Trophoblast cell (in vitro differentiated cells and primary cell): ENCODE measurements around the gene CYP27B1.

ENCODE experiments used
- DNase-seq, 2 donors: peaks; one replicate each; pipeline ENCODE4 v3.0.0-alpha.2; 2016
- H2AFZ ChIP-seq: 2 replicates; pipeline ENCODE4 v1.6.1; 2013; ENCODE audit warnings: low read length, moderate library complexity, mild to moderate bottlenecking; ENCODE audit not compliant: insufficient read depth, poor library complexity
- H2AK5ac ChIP-seq: 2 replicates; pipeline ENCODE4 v1.6.1; 2013; ENCODE audit warnings: mild to moderate bottlenecking, low read length
- H2BK120ac ChIP-seq: 2 replicates; pipeline ENCODE4 v1.6.1; 2013; ENCODE audit warnings: low read length, mild to moderate bottlenecking, moderate library complexity; ENCODE audit not compliant: insufficient read depth, poor library complexity
- H2BK12ac ChIP-seq: 2 replicates; pipeline ENCODE4 v1.6.1; 2013; ENCODE audit warnings: mild to moderate bottlenecking, low read length, moderate library complexity
- H2BK5ac ChIP-seq: 2 replicates; pipeline ENCODE4 v1.6.1; 2013; ENCODE audit warnings: low read length, low read depth, moderate library complexity, mild to moderate bottlenecking; ENCODE audit not compliant: poor library complexity
- H3K14ac ChIP-seq: 2 replicates; pipeline ENCODE4 v1.6.1; 2013; ENCODE audit warnings: mild to moderate bottlenecking, low read length
- H3K18ac ChIP-seq: 2 replicates; pipeline ENCODE4 v1.6.1; 2013; ENCODE audit warnings: mild to moderate bottlenecking, low read length
- H3K23ac ChIP-seq: 2 replicates; pipeline ENCODE4 v1.6.1; 2013; ENCODE audit warnings: low read length
- H3K27ac ChIP-seq: 2 replicates; pipeline ENCODE4 v1.5.1; 2013; ENCODE audit warnings: low read depth, mild to moderate bottlenecking, inconsistent platforms, low read length, moderate library complexity
- H3K27me3 ChIP-seq: 2 replicates; pipeline ENCODE4 v1.6.1; 2013; ENCODE audit warnings: inconsistent platforms, mild to moderate bottlenecking, low read length, moderate library complexity; ENCODE audit not compliant: insufficient read depth
- H3K36me3 ChIP-seq, 2 experiments: 1 replicate in 1 of 2; 2 replicates in 1 of 2; pipeline ENCODE4 v1.6.1; 2013; ENCODE audit warnings: low read length in 2 of 2, mild to moderate bottlenecking in 2 of 2, moderate library complexity in 1 of 2; ENCODE audit not compliant: insufficient read depth in 2 of 2, control insufficient read depth in 1 of 2
- H3K4ac ChIP-seq: 2 replicates; pipeline ENCODE4 v1.6.1; 2013; ENCODE audit warnings: low read depth, mild to moderate bottlenecking, low read length, moderate library complexity
- H3K4me1 ChIP-seq, 2 experiments: 1 replicate in 1 of 2; 2 replicates in 1 of 2; pipeline ENCODE4 v1.6.1; 2013; ENCODE audit warnings: low read length in 2 of 2, mild to moderate bottlenecking in 2 of 2, moderate library complexity in 1 of 2; ENCODE audit not compliant: insufficient read depth in 2 of 2, control insufficient read depth in 1 of 2
- H3K4me2 ChIP-seq: 2 replicates; pipeline ENCODE4 v1.6.1; 2013; ENCODE audit warnings: inconsistent platforms, mild to moderate bottlenecking, low read length, moderate library complexity
- H3K4me3 ChIP-seq: 2 replicates; pipeline ENCODE4 v1.5.1; 2013; ENCODE audit warnings: mild to moderate bottlenecking, low read depth, low read length, inconsistent platforms
- H3K79me1 ChIP-seq: one replicate; pipeline ENCODE4 v1.6.1; 2013; ENCODE audit warnings: low read length
- H3K79me2 ChIP-seq: 2 replicates; pipeline ENCODE4 v1.6.1; 2013; ENCODE audit warnings: low read length, mild to moderate bottlenecking; ENCODE audit not compliant: control insufficient read depth, insufficient read depth, poor library complexity
- H3K9ac ChIP-seq: 2 replicates; pipeline ENCODE4 v1.6.1; 2013; ENCODE audit warnings: mild to moderate bottlenecking, low read length
- H3K9me3 ChIP-seq: 2 replicates; pipeline ENCODE4 v1.6.1; 2013; ENCODE audit warnings: low read depth, mild to moderate bottlenecking, control low read depth, inconsistent platforms, low read length; ENCODE audit not compliant: insufficient read depth
- H4K12ac ChIP-seq: 2 replicates; pipeline ENCODE4 v1.6.1; 2013; ENCODE audit warnings: low read depth, mild to moderate bottlenecking, low read length, moderate library complexity
- H4K8ac ChIP-seq: 2 replicates; pipeline ENCODE4 v1.6.1; 2013; ENCODE audit warnings: low read depth, mild to moderate bottlenecking, low read length, moderate library complexity
- H4K91ac ChIP-seq: one replicate; pipeline ENCODE4 v1.6.1; 2013; ENCODE audit warnings: low read depth, mild to moderate bottlenecking, low read length, moderate library complexity
- WGBS: extraction: QIAGEN DNeasy Blood & Tissue Kit; methylation state at CpG from one replicate; pipeline ENCODE4 v1.1.7; 2013; ENCODE audit warnings: missing lambda C conversion rate; ENCODE audit not compliant: insufficient read length, insufficient coverage; ENCODE audit errors: extremely low coverage; 5-methylcytosine and 5-hydroxymethylcytosine counted together

The CYP27B1 gene

GRCh38 chr12:57762463-57762862, 4.4 kb downstream of the CYP27B1 start:
- Histone ChIP-seq H2AK5ac (no peak overlapping the region), H3K27me3 (peaks cover 45% of the 10 kb centered on the region), H4K12ac (no peak overlapping the region), H4K91ac (no peak overlapping the region), H3K79me1 (no peaks in the 10 kb centered on the region), H4K8ac (no peak overlapping the region), H2BK12ac (no peak overlapping the region), H3K4me2 (no peak overlapping the region), H3K9ac (no peak overlapping the region), H2BK120ac (no peak overlapping the region), H3K18ac (no peak overlapping the region), H3K9me3 (peaks cover 6% of the 10 kb centered on the region), H3K23ac (no peak overlapping the region), H3K4me1 (peaks cover 16 to 21% of the 10 kb centered on the region in 2 experiments), H3K27ac (no peak overlapping the region), H3K4me3 (no peak overlapping the region), H2AFZ (no peak overlapping the region), H3K36me3 (no peaks in the 10 kb centered on the region), H3K14ac (no peak overlapping the region), H2BK5ac (no peak overlapping the region), H3K79me2 (no peaks in the 10 kb centered on the region), H3K4ac (no peak overlapping the region)
- WGBS = no CpG with 5 or more reads among the region's 2 CpGs
- DNase-seq = no peak

- Histone ChIP-seq H3K4me1 (peaks cover 13 to 18% of the 10 kb centered on the region in 2 experiments), H3K36me3 (no peaks in the 10 kb centered on the region), H3K79me1 (no peaks in the 10 kb centered on the region), H3K79me2 (no peaks in the 10 kb centered on the region), H3K14ac (no peak overlapping the region), H3K18ac (no peak overlapping the region), H3K27ac (no peak overlapping the region), H3K27me3 (peaks cover 40% of the 10 kb centered on the region), H3K4me3 (no peak overlapping the region), H3K9me3 (peaks cover 6% of the 10 kb centered on the region), H3K23ac (no peak overlapping the region), H4K8ac (no peak overlapping the region), H3K4me2 (no peak overlapping the region), H2AK5ac (no peak overlapping the region), H4K12ac (no peak overlapping the region), H2BK120ac (no peak overlapping the region), H3K4ac (no peak overlapping the region), H2BK5ac (no peak overlapping the region), H2AFZ (no peak overlapping the region), H3K9ac (no peak overlapping the region), H4K91ac (no peak overlapping the region), H2BK12ac (no peak overlapping the region)
- WGBS = no CpG with 5 or more reads among the region's 4 CpGs
- no peak for DNase-seq
These were observed 5.4 kb downstream of the CYP27B1 start for GRCh38 chr12:57761391-57761998.

- H3K79me2 ChIP-seq = no peaks in the 10 kb centered on the region
- H3K4me2 ChIP-seq = no peak overlapping the region
- H3K4ac ChIP-seq = no peak overlapping the region
- WGBS = no CpG with 5 or more reads among the region's 3 CpGs
- H2AK5ac ChIP-seq = no peak overlapping the region
- H3K9me3 ChIP-seq = peaks cover 7% of the 10 kb centered on the region
- no peak overlapping the region for H2BK120ac ChIP-seq
- H2BK5ac ChIP-seq = no peak overlapping the region
- H2BK12ac ChIP-seq = no peak overlapping the region
- no peak for DNase-seq
- no peak overlapping the region for H2AFZ ChIP-seq
- H3K4me1 ChIP-seq = peaks cover 9 to 14% of the 10 kb centered on the region in 2 experiments
- H4K8ac ChIP-seq = no peak overlapping the region
- H3K23ac ChIP-seq = no peak overlapping the region
- no peak overlapping the region for H3K14ac ChIP-seq
- H3K27ac ChIP-seq = no peak overlapping the region
- no peak overlapping the region for H4K12ac ChIP-seq
- no peaks in the 10 kb centered on the region for H3K36me3 ChIP-seq
- no peaks in the 10 kb centered on the region for H3K79me1 ChIP-seq
- no peak overlapping the region for H3K9ac ChIP-seq
- H3K27me3 ChIP-seq = peaks cover 40% of the 10 kb centered on the region
- no peak overlapping the region for H3K4me3 ChIP-seq
- no peak overlapping the region for H4K91ac ChIP-seq
- H3K18ac ChIP-seq = no peak overlapping the region
These were observed 6.4 kb downstream of the CYP27B1 start for GRCh38 chr12:57760347-57760982.

- H4K12ac ChIP-seq = no peak overlapping the region
- H3K18ac ChIP-seq = no peak overlapping the region
- no peaks in the 10 kb centered on the region for H3K79me1 ChIP-seq
- no peaks in the 10 kb centered on the region for H3K79me2 ChIP-seq
- H3K4ac ChIP-seq = no peak overlapping the region
- no peak overlapping the region for H2AFZ ChIP-seq
- DNase-seq = peak in 1 of 2 donors; percentile 60
- no peak overlapping the region for H2BK5ac ChIP-seq
- H3K14ac ChIP-seq = no peak overlapping the region
- H2AK5ac ChIP-seq = no peak overlapping the region
- H2BK12ac ChIP-seq = no peak overlapping the region
- H3K9me3 ChIP-seq = peaks cover 5% of the 10 kb centered on the region
- H3K4me1 ChIP-seq = peaks cover 2 to 7% of the 10 kb centered on the region in 2 experiments
- no peak overlapping the region for H2BK120ac ChIP-seq
- H3K23ac ChIP-seq = no peak overlapping the region
- H3K27ac ChIP-seq = no peak overlapping the region
- no peak overlapping the region for H3K4me3 ChIP-seq
- H3K9ac ChIP-seq = no peak overlapping the region
- H3K27me3 ChIP-seq = peaks cover 34% of the 10 kb centered on the region
- H4K91ac ChIP-seq = no peak overlapping the region
- no CpG with 5 or more reads among the region's 3 CpGs for WGBS
- no peaks in the 10 kb centered on the region for H3K36me3 ChIP-seq
- no peak overlapping the region for H3K4me2 ChIP-seq
- no peak overlapping the region for H4K8ac ChIP-seq
These were observed 7.4 kb downstream of the CYP27B1 start for GRCh38 chr12:57759360-57759980.
